GM12874 (cell line): ENCODE data around the gene SERGEF.

Experiments used
- TF ChIP-seq, protein P1 (sequence below): IDR thresholded peaks from 2 replicates; pipeline ENCODE4 v1.5.1; 2011; ENCODE audit warnings: low read depth, mild to moderate bottlenecking, control low read depth, low read length, moderate library complexity; ENCODE audit not compliant: insufficient read depth

The SERGEF gene

DNA sequence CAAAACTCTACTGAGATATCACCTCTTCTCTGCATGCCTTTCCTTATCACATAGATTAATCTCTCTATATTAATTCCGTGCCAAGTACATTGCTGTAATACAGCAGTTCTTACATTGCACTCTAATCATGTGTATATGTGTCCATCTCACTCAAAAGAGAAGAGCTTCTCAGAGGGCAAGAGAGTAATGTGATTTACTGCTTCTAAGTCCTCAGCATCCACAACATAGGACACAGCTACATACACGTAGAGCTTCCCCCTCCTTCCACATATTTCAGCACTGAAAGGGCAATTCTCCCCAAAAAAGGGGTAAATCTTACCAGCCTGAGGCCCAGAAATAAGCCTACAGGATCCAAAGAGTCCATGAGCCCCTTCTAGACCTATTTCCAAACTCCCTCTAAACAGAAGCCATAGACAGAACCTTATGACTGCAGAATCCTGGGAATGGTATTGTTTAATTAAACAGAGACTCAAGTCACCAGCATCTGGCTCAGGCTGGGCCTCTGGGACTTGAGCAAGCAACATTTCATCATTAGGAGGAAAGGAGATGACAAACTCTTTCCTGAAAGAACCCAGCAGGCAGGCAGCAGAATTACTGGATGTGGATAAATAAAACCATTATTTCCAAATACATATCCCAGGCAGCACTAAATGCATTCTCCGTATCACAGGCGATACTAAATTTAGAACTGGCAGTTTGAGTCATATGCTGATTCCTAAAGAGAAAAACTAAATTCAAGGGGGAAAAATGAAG is 191.0 kb downstream of the SERGEF start:
- TF ChIP-seq, protein P1, sequence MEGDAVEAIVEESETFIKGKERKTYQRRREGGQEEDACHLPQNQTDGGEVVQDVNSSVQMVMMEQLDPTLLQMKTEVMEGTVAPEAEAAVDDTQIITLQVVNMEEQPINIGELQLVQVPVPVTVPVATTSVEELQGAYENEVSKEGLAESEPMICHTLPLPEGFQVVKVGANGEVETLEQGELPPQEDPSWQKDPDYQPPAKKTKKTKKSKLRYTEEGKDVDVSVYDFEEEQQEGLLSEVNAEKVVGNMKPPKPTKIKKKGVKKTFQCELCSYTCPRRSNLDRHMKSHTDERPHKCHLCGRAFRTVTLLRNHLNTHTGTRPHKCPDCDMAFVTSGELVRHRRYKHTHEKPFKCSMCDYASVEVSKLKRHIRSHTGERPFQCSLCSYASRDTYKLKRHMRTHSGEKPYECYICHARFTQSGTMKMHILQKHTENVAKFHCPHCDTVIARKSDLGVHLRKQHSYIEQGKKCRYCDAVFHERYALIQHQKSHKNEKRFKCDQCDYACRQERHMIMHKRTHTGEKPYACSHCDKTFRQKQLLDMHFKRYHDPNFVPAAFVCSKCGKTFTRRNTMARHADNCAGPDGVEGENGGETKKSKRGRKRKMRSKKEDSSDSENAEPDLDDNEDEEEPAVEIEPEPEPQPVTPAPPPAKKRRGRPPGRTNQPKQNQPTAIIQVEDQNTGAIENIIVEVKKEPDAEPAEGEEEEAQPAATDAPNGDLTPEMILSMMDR = no peak

DNA sequence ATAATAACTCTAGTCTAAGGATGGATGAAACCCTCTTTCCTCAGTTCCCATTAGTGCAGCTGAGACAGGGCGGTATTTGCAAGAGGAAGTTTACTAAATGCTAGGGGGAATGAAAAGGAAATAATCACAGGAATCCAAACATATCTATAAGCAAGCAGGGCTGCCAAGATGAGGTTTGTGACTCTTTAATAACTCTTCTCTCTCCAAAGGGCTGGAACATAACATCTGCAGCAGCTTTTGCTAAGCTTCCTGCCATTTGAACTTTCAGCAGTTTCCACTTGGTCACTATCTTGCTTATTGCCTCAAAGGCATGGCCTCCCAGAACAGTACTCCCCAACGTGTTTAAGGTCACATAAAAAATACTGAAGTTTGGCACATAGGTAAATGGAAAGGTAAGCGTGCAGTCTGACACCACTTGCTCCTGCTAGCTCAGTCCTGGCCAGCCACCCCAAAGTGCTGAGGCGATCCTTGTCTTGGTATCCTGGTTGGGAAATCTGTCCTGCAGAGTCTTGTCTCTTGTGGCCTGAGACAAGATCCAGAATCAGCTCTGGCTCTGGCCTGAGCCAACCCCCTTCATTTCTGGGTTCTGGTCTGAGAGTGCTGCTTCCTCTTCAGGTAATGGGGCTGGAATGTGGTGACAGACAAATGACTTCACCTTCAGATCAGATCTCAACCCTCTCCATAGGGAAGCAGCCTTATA is 196.5 kb downstream of the SERGEF start:
- TF ChIP-seq, protein P1 = no peak

DNA sequence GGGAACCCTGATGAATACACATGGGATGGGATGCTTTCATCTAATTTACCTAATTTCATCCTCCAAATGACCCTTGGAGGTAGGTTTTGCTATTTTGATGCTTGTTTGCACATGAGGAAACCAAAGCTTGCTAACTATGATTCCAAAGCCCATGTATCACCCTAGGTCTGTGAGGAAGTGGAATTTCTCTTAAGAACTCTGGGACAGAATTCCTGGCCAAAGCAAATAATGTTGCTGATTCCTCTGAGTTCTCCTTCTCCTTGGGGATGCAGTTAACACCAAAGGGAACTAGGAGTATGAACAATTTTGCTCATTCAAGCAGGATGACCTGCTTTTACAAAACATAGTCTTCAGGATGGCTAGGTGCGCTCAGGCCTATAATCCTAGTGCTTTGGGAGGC is 198.3 kb downstream of the SERGEF start:
- TF ChIP-seq, protein P1 = no peak

DNA sequence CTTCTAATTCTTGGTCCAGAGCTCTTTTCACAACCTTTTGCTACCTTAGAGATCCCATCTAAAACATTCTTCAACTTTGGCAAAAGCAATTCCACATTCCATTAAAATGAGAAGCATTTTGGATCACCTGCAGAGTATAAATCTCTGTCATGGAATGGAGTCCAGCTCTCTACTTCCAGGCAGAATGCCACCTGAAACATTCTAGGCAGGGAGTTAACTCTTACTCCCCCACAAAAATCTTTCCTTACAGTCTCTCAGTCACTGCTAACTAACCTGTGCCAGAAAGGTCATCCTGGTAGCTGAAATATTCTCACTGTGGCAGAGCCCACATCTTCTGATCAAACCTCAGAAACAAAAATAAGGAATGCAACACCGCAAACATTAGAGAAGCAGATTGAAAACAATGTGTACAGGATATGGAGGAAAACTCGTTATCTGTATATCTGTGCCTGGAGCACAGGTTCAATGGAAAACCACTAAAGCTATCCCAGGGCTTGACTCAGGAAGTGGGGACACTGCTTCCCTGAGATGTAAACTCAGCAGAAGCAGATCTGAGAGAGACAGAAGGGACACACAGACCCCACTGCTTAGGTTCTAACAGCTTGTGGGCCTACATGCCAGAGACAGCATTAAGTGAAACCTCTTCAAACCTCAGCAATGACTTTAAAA is 199.3 kb downstream of the SERGEF start:
- TF ChIP-seq, protein P1 = no peak

DNA sequence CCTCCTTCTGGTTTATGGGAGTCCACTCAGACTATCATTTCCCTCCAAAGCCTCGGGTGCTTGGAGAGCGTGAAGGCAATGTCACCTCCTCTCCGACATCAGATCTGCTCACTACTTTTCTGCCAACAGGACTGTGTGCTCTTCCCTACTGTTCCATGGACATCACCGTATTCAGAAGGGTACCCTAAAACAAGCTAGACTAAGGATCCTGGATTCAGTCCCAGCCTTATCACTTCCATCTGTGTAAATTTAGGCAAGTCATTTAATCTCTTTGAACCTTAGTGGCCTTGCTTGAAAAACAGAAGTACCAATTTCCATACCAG is 200.0 kb downstream of the SERGEF start:
- TF ChIP-seq, protein P1 = no peak

DNA sequence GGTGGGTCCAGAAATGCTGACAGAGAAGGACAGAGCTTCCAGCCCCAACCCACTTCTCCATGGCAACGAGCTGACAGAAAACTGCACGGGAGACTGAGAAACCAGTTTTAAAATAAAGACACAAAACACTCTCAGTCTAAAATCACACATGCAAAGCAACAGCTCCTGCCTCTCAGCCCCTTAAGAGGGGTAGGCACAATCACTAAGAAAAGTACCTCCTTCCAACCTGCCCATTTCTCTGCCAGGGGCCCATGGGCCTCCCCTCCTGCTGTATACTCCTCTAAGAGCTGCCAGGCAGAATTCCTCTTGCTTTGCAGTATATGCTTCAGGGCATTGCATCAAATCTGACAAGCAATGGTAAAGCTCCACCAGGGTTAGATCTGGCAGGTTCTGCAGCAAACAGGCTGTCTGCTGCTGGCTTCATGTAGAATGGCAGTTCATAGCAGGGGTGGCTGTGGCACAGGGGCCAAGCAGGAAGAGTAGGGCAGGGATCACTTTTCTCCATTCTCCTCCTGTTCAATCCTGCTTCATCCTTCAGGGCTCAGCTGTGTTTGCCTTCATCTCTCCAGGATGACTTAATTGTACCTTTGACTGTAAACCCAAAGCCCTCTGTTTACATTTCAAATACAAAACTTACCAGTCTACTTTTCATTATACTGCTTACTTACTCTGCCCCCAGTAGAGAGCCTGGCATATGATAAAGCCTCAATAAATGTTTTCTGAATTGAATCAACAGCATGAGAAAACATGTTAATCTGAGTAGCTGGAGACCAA is 200.6 kb downstream of the SERGEF start:
- TF ChIP-seq, protein P1 = no peak

DNA sequence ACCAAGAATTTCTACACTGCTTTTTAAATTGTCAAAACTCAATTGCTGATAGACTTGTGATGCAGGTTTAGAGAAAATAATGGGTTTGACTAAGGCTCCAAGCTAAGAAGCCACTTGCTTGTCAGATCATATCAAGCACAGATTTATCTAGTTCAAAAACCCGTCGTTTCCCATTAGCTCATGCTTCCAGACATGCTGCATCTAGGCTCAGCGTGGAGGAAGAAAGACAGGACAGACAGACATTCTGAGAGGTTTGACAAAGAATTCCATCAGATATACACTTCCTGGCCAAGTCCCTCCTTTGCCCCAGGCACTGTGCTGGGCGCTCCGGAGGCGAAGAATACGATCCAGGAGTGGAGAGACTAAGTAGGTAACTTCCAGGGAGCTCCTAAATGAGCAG is 201.5 kb downstream of the SERGEF start:
- TF ChIP-seq, protein P1 = no peak
